ENCODE results near the gene SAMD15.
"Not testable (repeated sequence)": the region's sequence is repeated elsewhere in the genome, so short reads cannot be mapped to it uniquely, and the experiment has no call there.

SAMD15 gene

DNA sequence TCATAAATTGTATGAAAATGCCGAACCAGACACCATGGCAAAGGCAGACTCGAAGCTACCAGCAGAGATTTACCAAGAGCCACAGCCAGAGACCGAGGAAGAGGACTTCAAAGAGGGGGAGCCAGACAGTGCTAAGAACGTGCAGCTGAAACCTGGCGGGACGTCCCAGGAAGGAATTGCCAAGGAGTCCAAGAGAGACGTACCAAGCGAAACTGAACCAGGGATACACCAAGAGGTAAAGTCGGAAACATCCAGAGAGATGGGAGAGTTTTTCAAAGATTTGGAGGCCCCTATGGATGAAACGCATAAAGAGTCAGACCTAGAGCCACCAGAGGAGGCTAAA is 294 bp downstream of the SAMD15 start:
- no peak for DNase-seq

DNA sequence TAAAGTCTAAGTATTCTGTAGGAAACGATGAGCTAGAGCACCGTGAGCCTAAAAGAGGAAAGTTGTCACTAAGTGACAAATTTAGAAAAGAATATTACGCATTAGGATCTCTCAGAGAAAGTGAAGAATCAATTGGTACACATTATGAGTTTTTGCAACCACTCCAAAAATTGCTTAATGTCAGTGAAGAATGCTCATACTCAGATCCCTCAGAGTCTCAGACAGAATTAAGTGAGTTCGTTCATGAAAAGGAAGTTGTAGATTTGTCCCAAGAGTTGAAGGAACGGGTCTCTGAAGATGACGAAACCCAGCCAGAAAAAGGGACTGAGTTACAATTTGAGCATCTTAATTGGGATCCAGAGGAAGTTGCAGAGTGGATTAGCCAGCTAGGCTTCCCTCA is 1.5 kb downstream of the SAMD15 start:
- DNase-seq: no peak

DNA sequence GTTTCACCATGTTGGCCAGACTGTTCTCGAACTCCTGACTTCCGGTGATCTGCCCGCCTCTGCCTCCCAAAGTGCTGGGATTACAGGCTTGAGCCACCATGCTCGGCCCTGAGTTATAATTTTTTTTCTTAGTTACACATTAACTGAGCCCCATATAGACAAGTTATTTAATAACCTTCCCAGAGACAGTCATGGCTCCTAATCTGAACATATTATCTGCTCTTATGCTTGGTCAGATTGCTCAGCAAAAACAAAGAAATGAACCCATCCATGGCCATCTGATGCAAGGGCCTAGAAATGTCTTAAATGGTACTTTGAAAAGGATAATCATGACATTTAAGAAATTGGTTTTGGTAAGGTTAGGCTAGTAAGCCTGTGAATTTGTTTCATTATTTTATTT is 13.0 kb downstream of the SAMD15 start:
- no peak for DNase-seq

DNA sequence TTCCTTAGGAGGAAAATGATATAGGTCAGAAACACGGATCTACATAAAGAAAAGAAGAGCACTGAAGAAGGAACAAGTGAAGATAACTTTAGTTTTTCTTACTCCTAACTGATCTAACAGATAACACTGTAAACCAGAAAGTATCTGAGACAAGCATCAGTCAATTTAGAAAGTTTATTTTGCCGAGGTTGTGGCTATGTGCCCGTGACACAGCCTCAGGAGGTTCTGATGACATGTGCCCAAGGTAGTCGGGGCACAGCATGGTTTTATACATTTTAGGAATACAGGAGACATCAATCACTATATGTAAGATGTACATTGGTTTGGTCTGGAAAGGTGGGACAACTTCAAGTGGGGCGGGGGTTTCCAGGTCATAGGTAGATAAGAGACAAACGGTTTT is 23.0 kb downstream of the SAMD15 start:
- DNase-seq: no peak

DNA sequence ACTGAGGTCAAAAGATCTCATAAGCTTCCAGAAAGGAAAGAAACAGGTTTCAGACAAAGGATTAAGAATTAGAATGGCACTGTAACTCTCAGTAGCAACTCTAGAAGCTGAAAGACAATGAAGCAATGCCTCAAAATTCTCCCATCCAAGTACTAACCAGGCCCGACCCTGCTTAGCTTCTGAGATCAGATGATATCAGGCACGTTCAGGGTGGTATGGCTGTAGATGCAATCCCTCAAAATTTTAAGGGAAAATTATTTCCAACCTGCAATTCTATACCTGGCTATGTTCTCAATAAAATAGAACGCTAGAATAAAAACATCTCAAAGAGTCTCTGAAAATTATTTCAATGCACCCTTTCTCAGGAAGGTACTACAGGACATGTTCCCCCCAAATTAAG is 26.6 kb downstream of the SAMD15 start:
- DNase-seq: no peak

DNA sequence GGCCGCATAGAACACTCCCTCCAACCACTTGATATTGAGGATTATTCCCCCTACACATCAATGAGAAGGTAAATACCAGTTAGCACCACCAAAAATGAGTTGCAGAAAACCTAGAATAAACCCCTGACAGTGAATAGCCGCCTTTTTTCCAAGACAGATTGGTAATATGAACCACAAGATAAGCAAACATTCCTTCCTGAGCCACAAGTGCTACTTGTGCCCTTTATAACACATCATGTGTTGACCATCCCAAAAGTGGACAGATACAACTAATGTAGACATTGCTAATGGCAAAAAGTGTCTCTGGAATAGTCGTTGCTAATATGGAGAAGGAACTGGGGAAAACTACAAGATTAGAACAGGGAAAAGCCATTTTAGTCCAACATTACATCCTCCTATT is 28.9 kb downstream of the SAMD15 start:
- DNase-seq: no peak

DNA sequence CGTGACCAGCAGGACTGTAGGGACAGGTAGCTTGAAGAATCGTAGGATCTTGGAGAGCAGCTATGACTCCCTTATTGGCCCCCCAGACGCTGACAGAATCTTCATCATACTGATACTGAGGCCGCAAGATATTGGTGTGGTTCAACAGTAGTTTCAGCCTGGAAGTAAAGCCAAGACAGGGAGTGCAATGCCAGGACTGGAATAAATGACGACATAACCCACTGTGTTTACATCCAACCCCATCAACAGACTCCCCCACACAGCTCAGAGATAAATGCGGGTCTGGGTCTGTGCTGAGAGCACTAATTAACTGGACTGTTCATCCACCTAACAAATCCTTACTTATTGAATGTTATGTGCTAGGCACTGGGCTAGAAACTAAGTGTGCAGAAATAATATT is 29.5 kb downstream of the SAMD15 start:
- no peak for DNase-seq

DNA sequence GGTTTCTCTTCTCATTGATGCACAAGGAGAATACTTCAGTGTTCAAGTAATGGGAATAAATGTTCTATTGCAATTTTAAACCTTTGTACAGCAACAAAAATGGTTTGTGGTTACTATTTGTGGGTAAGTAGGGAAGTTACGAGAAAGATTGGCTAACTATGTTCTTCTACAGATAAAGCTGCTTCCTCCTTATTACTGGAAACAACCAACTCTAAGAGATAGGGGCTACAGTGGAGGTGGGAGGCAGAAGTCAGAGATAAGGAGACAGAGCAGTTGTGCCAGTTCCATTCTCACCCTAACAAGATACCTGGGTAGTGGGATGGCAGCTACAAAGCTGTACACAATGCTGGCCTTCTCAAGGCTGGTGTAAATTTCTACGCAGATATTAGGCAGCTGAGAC is 30.0 kb downstream of the SAMD15 start:
- DNase-seq: no peak

DNA sequence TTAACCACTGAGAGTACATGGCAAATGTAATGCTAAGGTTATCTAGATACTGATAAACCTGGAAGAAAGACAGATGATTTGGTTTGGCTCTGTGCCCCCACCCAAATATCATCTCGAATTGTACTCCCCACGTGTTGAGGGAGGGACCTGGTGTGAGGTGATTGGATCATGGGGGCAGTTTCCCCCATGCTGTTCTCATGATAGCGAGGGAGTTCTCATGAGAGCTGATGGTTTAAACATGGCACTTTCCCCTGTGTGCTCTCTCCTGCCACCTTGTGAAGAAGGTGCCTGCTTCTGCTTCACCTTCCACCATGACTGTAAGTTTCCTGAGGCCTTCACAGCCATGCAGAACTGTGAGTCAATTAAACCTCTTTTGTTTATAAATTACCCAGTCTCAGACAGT is 32.0 kb downstream of the SAMD15 start:
- no peak for DNase-seq

DNA sequence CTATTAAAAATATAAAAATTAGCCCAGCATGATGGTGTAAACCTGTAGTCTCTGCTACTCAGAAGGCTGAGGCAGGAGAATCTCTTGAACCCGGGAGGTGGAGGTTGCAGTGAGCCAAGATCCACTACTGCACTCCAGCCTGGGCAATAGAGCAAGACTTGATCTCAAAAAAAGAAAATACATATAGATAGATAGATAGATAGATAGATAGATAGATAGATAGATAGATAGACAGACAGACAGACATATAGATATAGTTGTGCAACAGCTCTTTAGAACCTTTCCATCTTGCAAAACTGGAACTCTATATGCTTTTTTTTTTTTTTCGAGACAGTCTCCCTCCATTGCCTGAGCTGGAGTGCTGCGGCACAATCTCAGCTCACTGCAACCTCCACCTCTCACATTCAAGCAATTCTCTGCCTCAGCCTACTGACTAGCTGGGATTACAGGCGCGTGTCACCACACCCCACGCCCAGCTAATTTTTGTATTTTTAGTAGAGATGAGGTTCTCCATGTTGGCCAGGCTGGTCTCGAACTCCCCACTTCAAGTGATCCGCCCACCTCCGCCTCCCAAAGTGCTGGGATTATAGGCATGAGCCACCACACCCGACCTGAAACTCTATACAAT is 38.3 kb downstream of the SAMD15 start:
- not testable (repeated sequence) for DNase-seq

DNA sequence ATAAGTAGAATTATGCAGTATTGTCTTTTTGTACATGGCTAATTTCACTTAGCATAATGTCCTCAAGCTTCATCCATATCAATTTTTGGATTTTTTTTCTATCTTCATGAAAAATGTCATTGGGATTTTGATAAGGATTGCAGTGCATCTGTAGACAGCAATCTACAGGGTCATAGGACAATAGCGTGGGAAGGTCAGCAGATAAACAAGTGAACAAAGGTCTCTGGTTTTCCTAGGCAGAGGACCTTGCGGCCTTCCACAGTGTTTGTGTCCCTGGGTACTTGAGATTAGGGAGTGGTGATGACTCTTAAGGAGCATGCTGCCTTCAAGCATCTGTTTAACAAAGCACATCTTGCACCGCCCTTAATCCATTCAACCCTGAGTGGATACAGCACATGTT is 38.9 kb downstream of the SAMD15 start:
- DNase-seq: not testable (repeated sequence)

DNA sequence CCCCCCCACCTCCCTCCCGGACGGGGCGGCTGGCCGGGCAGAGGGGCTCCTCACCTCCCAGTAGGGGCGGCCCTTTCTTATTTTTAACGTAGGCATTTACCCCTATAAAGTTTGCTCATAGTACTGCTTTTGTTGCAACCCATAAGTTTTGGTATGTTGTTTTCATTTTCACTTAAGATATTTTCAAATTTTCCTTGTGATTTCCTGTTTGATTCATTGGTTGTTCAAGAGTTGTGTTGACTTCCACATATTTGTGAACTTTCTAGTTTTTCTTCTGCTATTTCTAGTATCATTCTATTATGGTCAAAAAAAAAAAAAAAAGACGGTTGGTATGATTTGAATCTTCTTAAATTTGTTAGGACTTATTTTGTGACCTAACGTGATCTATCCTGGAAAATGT is 39.7 kb downstream of the SAMD15 start:
- no peak for DNase-seq

DNA sequence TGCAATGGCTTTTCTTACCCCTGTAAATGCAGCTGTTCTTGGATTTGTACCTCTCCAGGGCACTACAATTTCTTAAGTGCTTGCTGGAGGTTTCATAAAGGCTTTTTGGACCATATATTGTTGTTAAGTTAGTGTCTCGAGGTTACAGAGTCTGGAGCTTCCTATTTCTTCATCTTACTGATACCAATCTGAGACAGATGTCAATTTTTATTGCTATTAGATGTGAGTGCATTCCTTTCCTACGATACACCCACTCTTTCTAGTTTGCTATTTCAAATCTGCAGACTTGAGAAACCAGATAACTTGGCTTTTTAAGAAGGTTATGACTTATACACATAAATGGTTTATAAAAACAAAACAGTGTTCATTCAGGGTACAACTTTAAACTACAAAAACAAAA is 44.0 kb downstream of the SAMD15 start:
- no peak for DNase-seq

DNA sequence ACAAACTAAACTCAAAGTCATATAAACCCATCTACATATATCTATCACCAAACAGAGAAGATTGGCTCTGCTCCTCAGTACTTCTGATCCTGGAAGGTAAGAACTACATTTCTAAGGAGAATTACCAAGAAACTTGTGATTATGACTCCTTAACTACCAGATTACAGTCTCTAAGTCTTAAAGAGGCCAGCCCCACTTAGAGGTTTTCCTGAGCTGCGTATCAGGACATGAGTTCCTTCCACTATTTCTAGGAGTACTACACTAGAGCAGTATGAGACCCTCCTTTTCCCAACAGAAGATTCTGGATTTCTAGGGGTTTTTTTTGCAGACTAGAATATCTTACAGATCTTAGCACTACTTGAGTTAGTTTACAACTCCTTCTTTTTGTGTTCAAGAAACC is 46.2 kb downstream of the SAMD15 start, which contains the start of gene NOXRED1:
Gene NOXRED1, minus strand, starts transcription at position 101 of the 400 bp plus-strand sequence. CDS start 634 bp downstream, outside the sequence.
- DNase-seq: no peak

DNA sequence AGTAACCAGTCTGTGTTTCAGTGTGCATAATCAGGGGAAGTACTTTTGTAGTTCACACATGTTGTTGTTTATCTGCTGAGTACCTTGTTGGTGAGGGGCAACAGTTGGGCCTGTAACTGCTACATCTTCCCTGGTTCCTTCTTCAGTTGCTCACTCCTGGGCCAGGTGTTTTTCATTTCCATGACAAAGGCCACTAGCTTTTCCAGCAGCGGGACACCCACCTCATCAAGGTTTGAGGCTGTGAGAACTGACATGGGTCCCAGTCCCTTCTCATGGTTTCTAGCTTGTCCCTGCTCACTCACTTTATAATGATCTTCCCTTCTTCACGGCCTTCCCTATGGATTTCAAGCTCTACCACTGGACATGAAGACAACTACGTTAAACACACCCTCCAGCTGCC is 47.7 kb downstream of the SAMD15 start:
- no peak for DNase-seq

DNA sequence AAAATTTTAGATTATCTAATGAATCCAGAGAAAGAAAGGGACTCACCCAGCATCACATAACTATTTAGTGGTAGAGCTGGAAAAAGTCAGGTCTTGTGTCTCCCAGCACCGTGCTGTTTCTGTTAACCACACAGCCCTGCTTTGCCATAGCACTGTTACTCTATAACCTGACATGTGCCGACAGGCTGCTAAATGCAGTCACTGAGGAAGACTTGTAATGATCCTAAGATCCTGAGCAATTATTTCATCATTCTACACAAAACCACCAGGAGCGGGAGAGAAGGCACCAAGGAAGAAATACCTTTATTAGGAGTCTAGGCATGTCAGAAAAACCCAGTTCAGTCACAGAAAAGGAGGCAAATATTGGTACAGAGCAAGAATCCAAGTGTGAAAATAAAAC is 49.2 kb downstream of the SAMD15 start:
- no peak for DNase-seq

DNA sequence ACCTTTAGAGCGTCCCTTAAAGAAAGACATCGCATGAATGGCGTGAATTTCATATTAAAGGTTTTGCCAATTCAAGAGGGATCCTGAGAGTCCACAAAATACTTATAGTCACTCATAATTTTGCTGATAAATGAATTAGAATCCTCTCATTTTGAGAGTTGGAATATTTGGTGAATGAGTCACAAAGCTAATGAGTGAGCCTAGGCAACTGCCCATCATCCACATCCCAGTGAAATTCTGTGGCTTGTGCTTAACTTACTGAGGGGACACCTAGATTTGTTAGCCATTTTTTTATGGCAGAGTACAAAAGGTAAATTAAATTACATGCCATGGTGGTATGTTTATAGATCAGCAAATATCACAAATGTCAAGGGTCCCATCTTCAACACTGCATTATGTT is 58.9 kb downstream of the SAMD15 start:
- DNase-seq: no peak

DNA sequence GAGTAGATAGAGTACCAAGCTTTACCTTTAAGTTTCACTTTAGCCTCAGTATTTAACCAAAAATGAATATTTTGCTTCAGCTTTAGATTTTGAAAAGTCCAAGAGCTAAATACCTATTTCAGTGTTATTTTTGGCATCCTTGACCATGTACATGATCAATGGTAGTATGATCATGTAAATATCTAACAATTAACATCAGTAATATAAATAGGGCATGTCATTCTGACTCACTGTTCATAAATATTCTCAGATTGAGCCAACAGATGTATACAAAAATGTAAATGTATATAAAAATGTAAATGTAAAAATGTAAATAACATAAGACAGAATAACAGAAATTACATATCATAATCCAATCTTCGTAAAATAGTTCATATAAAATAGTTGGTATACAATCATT is 61.4 kb downstream of the SAMD15 start:
- no peak for DNase-seq

DNA sequence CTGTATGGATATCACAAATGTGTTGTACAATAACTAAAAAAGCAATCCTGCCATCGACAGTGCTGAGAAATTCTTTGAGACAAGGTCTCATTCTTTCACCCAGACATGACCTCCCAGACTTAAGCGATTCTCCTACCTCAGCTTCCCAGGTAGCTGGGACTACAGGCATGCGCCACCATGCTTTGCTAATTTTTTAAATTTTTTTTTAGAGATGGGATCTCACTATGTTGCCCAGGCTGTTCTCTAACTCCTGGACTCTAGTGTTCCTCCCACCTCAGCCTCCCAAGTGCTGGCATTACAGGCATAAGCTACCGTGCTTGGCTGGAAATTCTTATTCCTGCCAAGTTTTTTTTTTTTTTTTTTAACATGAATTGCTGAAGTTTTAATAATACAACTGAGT is 62.7 kb downstream of the SAMD15 start:
- no peak for DNase-seq
